SJSA1 (cell line): ENCODE data around the gene PCNX3. TPM values are rescaled to one million over a fixed set of nuclear protein-coding genes. Genes with fewer than 3 reads are reported as not detected.
"Not testable (repeated sequence)": the region's sequence is repeated elsewhere in the genome, so short reads cannot be mapped to it uniquely, and the experiment has no call there.

ENCODE experiments used
- DNase-seq, 2 experiments: peaks; one replicate each; pipeline ENCODE4 v3.0.0-alpha.2; 2015 to 2020; ENCODE audit warnings: low spot score in 2 of 2, low read depth in 1 of 2
- H3K27ac ChIP-seq: fragments of 250-450 bp; sonication (Bioruptor Pico); 2 replicates; pipeline ENCODE4 v1.5.1; 2020; ENCODE audit warnings: mild to moderate bottlenecking, moderate library complexity
- H3K27me3 ChIP-seq: fragments of 250-450 bp; sonication (Bioruptor Pico); replicated peaks from 2 replicates; pipeline ENCODE4 v1.5.1; 2020; ENCODE audit warnings: mild to moderate bottlenecking, moderate library complexity
- H3K36me3 ChIP-seq: fragments of 250-450 bp; sonication (Bioruptor Pico); 2 replicates; pipeline ENCODE4 v1.5.1; 2020; ENCODE audit warnings: mild to moderate bottlenecking
- H3K4me1 ChIP-seq: fragments of 250-450 bp; sonication (Bioruptor Pico); replicated peaks from 2 replicates; pipeline ENCODE4 v1.6.1; 2021; ENCODE audit warnings: mild to moderate bottlenecking
- H3K4me3 ChIP-seq: fragments of 250-450 bp; sonication (Bioruptor Pico); 2 replicates; pipeline ENCODE4 v1.5.1; 2020; ENCODE audit warnings: mild to moderate bottlenecking
- H3K9me3 ChIP-seq: fragments of 250-450 bp; sonication (Bioruptor Pico); replicated peaks from 2 replicates; pipeline ENCODE4 v1.5.1; 2020; ENCODE audit warnings: mild to moderate bottlenecking
- total RNA-seq: library from RNA; depleted of rRNA; stranded (reverse); fragments of >200 nt; shearing (Covaris generic); gene quantifications from 2 replicates; pipeline ENCODE4 v1.2.3, GENCODE V29; 2014

Gene PCNX3
- total RNA-seq, 1 experiment from 2014 or later = 39.7 TPM

DNA sequence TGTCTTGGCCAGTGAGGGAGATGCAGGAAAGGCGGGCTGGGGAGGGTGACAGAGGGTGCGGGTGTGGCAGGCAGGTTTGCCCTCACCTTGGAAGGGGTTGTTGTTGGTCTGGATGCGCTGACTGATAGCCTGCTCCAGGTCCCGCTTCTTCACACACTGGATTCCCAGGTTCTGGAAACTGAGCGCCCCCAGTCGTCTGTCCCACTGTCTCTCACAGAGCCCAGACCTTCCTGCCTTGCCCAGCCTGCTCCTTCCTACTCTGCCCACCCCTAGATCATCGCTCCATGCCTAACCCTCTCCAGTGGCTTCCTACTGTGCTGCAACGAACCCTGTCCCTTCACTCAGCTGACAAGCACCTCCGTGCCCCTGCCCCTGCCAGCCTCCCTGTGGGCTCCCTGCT, 44.5 kb downstream of the PCNX3 start:
- DNase-seq = no peak
- Histone ChIP-seq H3K9me3 (no peaks in the 10 kb centered on the region), H3K27me3 (no peaks in the 10 kb centered on the region), H3K4me3 (no peak overlapping the region), H3K4me1 (peaks cover 20% of the 10 kb centered on the region), H3K27ac (no peak overlapping the region), H3K36me3 (peaks cover 82% of the 10 kb centered on the region)

DNA sequence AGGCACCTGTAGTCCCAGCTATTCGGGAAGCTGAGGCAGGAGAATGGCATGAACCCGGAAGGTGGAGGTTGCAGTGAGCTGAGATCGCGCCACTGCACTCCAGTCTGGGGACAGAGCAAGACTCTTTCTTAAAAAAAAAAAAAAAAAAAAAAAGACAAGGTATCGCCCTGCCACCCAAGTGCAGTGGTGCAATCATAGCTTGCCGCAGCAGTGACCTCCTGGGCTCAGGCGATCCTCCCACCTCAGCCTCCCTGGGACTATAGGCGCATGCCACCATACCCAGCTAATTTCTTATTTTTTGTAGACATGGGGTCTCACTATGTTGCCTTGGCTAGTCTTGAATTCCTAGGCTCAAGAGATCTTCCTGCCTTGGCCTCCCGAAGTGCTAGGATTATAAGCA, 45.3 kb downstream of the PCNX3 start:
- not testable (repeated sequence) for DNase-seq, H3K27ac ChIP-seq, H3K9me3 ChIP-seq, H3K27me3 ChIP-seq, H3K4me3 ChIP-seq
- H3K36me3 ChIP-seq = peaks cover 74% of the 10 kb centered on the region
- peaks cover 20% of the 10 kb centered on the region for H3K4me1 ChIP-seq

DNA sequence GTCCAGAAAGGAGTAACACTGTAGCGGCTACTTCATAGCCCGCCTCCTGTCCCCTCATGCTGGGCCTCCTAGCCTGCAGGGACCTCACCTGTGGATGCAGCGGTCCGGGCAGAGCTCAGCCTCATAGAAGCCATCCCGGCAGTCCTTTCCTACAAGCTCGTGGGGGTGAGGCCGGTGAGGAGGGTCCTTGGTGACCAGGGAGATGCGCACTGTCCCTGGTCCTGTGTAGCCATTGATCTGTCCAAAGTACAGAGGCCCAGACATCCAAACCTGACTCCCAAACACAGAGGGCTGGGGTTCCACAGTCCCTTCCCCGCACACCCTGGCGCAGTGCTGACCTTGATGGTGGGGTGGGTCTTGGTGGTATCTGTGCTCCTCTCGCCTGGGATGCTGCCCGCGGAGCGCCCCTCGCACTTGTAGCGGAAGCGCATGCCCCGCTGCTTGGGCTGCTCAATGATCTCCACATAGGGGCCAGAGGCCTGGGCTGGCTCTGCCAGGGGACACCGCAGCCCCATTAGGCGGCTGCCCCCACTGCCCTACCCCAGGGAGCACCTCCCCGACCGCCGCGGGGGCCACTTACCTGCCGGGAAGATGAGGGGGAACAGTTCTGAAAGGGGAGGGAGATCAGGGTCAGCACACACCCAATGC, 46.1 kb downstream of the PCNX3 start:
- Histone ChIP-seq H3K27ac (peak overlapping the region; percentile 88), H3K4me1 (peaks cover 20% of the 10 kb centered on the region), H3K36me3 (peaks cover 66% of the 10 kb centered on the region), H3K9me3 (no peaks in the 10 kb centered on the region), H3K27me3 (no peaks in the 10 kb centered on the region), H3K4me3 (peak overlapping the region; percentile 95)
- DNase-seq = no peak

DNA sequence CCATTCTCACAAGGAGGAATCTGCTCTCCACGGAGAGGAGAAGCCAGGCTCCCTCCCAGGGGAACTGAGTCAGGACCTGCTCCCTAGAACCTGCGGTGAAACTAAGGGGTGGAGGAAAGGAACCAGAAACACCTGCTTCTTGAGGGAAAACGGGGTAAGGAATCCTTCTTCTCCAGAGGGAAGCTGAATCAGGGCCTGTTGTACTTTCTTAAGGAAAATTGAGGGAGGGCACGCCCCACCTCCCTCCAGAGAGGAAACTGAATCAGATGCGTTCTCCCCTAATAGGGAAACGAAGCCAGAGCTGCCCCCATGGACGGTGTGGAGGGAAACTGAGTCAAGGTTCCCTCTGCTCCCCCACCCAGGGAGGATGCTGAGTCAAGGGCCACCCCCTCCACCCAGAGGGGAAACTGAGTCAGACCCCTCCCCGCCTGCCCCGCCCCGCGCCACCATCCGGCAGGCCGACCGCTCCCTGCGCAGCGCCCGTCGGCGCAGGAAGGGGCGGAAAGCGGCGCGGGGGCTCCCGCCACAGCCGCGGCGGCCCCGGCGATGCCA, 46.7 kb downstream of the PCNX3 start:
- Histone ChIP-seq H3K4me3 (peak overlapping the region; percentile 95), H3K9me3 (no peaks in the 10 kb centered on the region), H3K27ac (peak overlapping the region; percentile 88), H3K27me3 (no peaks in the 10 kb centered on the region), H3K4me1 (peaks cover 20% of the 10 kb centered on the region), H3K36me3 (peaks cover 60% of the 10 kb centered on the region)
- DNase-seq = peak; percentile 39 to 61

DNA sequence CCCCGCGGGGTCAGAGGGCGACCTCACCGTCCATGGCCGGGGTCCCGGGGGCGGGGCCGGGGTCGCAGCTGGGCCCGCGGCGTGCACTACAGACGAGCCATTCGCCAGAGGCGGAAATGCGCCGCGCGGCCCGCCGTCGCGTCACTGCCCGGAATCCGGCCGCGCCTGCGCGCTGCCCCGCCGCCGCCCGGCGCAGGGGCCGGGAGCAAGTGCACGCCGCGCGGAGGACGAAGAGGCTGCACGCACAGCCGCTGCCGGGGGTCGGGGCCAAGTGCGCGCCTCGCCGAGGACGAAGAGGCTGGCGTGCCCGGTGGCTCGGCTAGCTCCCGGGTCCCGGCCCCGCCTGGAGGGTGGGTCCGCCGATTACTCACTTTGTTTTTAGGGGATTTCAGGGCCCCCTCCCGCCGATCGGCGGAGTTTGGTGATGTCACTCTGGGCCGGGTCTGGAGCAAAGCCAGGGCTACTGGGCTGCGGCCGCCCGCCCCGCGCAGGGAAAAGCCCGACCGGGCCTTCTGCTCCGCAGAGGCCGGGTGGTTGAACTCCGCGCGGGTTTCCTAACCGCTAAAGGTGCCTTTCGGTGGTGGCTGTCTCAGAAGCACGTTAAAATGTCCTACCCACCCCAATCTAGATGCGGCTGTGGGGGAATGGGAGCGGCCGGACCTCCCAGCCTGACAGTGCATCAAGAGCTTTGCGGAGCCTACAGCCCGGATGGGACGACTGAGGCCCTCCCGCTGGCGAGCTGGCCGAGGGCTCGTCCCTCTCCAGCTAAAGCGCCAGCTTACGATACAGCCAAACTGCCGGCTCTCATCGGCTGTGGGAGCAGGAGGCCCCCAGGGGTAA, 47.4 kb downstream of the PCNX3 start, which contains the start of gene RELA:
Gene RELA (minus strand): TSS at position 118 of the 840 bp plus-strand sequence. CDS start 84 bp downstream, at position 34.
- Histone ChIP-seq H3K9me3 (no peaks in the 10 kb centered on the region), H3K27ac (peak within 1 kb of the TSS; percentile 88), H3K4me3 (peak within 1 kb of the TSS; percentile 95), H3K27me3 (no peaks in the 10 kb centered on the region), H3K4me1 (peaks cover 20% of the 10 kb centered on the region), H3K36me3 (peaks cover 53% of the 10 kb centered on the region)
- peak; percentile 99 to 100 for DNase-seq

DNA sequence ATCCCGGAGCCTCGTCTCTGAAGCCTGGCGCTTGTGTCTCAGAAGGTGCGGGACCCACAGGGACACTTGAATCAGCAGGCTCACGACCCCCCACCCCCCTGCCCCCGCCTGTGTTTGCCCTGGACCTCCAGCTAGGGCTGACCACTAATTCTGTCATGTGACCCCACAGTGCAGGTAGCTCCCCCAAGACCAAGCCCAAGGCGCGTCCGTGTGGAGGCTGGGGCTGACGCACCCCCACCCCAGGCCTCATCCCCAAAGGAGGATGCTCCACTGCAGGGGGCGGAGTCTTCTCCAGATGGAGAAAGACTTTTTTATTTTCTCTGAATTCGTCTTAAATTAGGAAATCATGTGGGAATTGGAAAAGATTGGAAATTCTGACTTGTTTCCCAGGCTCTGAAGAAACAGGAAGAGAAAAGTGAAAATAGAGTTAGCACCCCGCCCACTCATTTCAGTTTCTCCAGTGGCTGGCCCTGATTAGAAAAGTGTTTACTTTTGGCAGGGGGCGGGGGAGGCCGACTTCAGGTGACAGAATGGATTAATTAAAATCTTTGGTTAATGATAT, 48.1 kb downstream of the PCNX3 start:
- Histone ChIP-seq H3K4me3 (peak overlapping the region; percentile 95), H3K27ac (peak overlapping the region; percentile 88), H3K4me1 (peaks cover 20% of the 10 kb centered on the region), H3K27me3 (no peaks in the 10 kb centered on the region), H3K9me3 (no peaks in the 10 kb centered on the region), H3K36me3 (peaks cover 46% of the 10 kb centered on the region)
- DNase-seq = peak in 1 of 2 experiments; percentile 71

DNA sequence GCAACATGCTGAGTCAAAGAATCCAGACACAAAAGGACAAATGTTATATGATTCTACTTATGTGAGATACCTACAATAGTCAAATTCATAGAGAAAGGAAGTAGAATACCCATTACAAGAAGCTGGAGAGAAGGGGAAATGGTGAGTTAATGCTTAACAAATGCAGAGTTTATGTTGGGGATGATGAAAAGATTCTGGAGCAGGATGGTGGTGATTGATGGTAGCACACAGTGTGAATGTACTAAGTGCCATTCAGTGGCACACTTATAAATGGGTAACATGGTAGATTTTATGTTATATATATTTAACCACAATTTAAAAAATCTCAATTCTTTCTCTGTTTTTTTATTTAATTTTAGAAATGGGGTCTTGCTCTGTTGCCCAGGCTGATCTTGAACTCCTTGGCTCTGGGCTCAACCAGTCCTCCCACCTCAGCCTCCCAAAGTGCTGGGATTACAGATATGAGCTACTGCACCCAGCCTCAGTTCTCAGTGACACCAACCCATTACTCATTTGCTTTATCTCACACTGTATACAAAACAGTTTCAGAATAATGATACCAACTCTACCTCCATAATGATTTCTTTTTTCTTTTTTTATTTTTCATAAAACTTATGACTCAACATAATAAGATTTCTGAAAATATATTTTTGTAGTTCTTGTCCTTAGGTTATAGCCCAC, 56.7 kb downstream of the PCNX3 start:
- DNase-seq = no peak

DNA sequence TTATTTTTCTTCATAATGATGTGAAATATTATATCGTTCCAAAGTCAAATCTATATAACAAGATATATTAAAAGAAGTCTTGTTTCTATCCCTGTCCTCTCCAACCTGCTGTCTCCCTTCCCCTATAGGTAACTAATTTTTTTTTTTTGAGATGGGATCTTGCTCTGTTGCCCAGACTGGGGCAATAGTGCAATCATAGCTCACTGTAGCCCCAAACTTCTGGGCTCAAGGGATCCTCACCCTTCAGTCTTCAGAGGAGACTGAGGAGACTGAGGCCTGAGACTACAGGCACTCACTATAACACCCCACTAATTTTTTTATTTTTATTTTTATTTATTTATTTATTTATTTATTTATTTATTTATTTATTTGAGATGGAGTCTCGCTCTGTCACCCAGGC, 57.4 kb downstream of the PCNX3 start:
- H3K9me3 ChIP-seq = no peaks in the 10 kb centered on the region
- no peak overlapping the region for H3K4me3 ChIP-seq
- H3K27me3 ChIP-seq = 0 out of 2 replicates have a peak, but pooled peaks cover 5% of the 10 kb centered on the region
- DNase-seq = no peak
- H3K36me3 ChIP-seq = no peaks in the 10 kb centered on the region
- no peaks in the 10 kb centered on the region for H3K4me1 ChIP-seq
- no peak overlapping the region for H3K27ac ChIP-seq

More for the DNA sequence above, 56.7 kb downstream of the PCNX3 start:
- no peak overlapping the region for H3K4me3 ChIP-seq
- no peaks in the 10 kb centered on the region for H3K9me3 ChIP-seq
- no peak overlapping the region for H3K27ac ChIP-seq
- H3K27me3 ChIP-seq = 0 out of 2 replicates have a peak, but pooled peaks cover 5% of the 10 kb centered on the region
- H3K36me3 ChIP-seq = no peaks in the 10 kb centered on the region
- no peaks in the 10 kb centered on the region for H3K4me1 ChIP-seq

DNA sequence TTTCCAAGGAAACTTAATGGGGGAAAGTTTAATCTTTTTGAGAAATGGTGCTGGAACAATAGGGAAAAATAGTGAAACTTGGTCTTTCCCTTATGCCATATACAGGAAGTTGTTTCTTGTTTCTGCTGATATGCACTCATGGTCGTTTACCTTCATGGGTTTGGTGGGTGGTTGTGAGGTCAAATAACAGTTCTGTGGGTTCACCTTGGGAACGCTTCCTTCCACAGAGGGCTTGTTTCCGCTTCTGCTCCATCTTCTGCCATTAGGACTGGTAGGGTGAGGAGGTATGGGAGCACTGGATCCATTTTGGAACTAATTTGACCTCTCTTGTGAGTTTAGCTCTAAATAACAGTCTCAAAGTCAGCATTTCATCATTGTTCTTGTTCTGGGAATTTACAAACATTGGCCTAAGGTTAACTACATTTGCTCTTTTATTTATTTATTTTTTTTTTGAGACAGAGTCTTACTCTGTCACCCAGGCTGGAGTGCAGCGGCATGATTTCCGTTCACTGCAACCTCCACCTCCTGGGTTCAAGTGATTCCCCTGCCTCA, 64.7 kb downstream of the PCNX3 start:
- Histone ChIP-seq H3K27me3 (peaks cover 13% of the 10 kb centered on the region), H3K4me1 (no peaks in the 10 kb centered on the region), H3K4me3 (no peak overlapping the region), H3K36me3 (no peaks in the 10 kb centered on the region), H3K9me3 (no peaks in the 10 kb centered on the region), H3K27ac (no peak overlapping the region)
- DNase-seq = no peak

DNA sequence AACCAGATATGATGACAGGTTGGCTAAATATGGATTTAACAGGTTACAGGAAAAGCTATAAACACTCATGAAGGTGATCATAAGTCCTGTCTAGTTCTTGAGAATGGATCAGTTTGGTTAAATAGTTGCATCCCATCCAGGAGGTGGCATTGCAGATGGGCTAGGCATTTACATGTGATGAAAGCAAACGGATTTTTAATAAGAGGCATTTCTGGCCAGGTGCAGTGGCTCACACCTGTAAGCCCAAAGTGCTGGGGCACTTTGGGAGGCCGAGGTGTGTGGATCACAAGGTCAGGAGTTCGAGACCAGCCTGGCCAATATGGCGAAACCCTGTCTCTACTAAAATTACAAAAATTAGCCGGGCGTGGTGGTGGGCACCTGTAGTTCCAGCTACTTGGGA, 67.9 kb downstream of the PCNX3 start:
- H3K27me3 ChIP-seq = peaks cover 13% of the 10 kb centered on the region
- DNase-seq, H3K4me3 ChIP-seq, H3K4me1 ChIP-seq, H3K27ac ChIP-seq, H3K36me3 ChIP-seq, H3K9me3 ChIP-seq: not testable (repeated sequence)

DNA sequence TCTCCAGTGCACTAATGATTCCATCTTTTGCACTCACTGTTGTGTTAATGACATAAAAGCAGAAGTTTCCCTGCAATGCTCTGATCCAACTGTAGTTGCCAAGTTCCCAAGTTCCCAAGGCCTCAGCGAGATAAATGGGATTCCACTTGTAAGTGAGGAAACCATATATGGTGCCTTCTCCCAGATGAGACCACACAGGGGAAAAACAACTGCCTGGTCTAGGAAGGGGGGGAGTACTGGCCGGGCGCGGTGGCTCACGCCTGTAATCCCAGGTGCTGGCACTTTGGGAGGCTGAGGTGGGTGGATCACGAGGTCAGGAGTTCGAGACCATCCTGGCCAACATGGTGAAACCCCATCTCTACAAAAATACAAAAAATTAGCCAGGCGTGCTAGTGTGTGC, 70.4 kb downstream of the PCNX3 start:
- no peak overlapping the region for H3K27ac ChIP-seq
- no peaks in the 10 kb centered on the region for H3K9me3 ChIP-seq
- no peaks in the 10 kb centered on the region for H3K4me1 ChIP-seq
- H3K36me3 ChIP-seq = no peaks in the 10 kb centered on the region
- H3K27me3 ChIP-seq = peaks cover 19% of the 10 kb centered on the region
- DNase-seq = no peak
- no peak overlapping the region for H3K4me3 ChIP-seq
